CD4-positive, alpha-beta T cell treated with Interleukin-15 for 1 hour (primary cell): ENCODE data around the gene PLXNB1.
"Not testable (repeated sequence)": the region's sequence is repeated elsewhere in the genome, so short reads cannot be mapped to it uniquely, and the experiment has no call there.

Experiments
- DNase-seq: peaks from one replicate; pipeline ENCODE4 v3.0.0-alpha.2; 2020

PLXNB1 gene, protein sequence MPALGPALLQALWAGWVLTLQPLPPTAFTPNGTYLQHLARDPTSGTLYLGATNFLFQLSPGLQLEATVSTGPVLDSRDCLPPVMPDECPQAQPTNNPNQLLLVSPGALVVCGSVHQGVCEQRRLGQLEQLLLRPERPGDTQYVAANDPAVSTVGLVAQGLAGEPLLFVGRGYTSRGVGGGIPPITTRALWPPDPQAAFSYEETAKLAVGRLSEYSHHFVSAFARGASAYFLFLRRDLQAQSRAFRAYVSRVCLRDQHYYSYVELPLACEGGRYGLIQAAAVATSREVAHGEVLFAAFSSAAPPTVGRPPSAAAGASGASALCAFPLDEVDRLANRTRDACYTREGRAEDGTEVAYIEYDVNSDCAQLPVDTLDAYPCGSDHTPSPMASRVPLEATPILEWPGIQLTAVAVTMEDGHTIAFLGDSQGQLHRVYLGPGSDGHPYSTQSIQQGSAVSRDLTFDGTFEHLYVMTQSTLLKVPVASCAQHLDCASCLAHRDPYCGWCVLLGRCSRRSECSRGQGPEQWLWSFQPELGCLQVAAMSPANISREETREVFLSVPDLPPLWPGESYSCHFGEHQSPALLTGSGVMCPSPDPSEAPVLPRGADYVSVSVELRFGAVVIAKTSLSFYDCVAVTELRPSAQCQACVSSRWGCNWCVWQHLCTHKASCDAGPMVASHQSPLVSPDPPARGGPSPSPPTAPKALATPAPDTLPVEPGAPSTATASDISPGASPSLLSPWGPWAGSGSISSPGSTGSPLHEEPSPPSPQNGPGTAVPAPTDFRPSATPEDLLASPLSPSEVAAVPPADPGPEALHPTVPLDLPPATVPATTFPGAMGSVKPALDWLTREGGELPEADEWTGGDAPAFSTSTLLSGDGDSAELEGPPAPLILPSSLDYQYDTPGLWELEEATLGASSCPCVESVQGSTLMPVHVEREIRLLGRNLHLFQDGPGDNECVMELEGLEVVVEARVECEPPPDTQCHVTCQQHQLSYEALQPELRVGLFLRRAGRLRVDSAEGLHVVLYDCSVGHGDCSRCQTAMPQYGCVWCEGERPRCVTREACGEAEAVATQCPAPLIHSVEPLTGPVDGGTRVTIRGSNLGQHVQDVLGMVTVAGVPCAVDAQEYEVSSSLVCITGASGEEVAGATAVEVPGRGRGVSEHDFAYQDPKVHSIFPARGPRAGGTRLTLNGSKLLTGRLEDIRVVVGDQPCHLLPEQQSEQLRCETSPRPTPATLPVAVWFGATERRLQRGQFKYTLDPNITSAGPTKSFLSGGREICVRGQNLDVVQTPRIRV (N-terminal part only)

GRCh38 chr3:48429960-48430707, at the start of gene PLXNB1:
TSS of gene PLXNB1 (minus strand) at chr3:48430086. CDS start at chr3:48424611, 5,475 bp downstream.
- DNase-seq: peak; percentile 15

- DNase-seq: peak; percentile 52
Measured at GRCh38 chr3:48478626-48479555, 49.0 kb upstream of the PLXNB1 start.

DNA sequence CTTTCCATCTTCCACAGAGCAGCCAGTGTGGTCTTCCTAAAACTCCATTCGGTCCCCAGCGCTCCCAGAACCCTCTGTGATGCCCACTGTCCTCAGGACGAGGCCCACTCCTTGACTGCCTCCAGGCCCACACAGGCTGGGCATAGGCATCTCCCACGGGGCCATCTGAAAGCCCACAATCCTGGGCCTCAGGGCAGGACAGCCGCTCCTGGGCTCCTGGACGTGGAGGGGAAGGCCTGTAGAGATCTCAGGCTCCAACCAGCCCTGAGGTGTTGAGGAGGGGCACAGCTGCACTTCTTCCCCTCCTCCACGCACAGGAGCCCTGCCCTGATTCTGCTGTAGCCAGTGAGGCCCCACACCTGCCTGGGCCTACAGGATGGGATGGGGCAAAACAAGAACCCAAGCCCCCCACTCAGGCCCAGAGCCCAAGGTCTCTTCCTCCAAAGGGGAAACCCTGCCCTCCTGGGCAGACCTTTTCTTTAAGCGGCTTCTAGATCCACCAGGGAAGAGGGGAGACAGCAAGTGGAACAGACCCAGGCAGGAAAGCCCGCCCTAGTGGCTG, 48.2 kb upstream of the PLXNB1 start:
- DNase-seq: no peak

DNA sequence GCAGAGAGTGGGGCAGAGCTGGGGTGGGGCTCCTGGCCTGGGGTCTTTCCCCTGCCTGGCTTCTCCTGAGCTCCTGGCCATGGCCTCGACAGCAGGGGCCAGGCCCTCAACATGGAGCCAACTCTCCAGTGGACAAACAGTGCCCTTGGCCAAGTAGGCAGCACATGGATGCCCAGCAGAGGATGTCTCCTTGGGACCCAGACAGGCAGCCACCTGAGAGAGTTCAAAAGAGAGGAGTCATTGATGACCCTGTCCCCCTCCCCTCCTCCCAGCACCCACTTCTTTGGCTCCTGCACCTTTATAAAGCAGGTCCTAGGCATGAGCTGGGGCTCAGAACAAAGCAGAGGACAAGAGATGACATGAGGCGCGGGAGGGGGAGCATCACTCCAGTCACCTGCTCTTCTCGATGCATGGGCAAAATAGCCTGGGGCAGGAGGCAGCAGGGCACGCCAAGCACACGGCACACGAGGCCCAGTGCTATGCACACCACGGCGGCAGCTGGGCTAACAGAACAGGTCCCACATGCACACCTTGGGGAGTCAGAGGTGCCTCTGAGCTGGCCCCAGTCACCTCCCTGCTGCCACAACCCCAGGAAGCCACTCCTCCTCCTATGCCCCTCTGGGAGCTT, 46.7 kb upstream of the PLXNB1 start:
- DNase-seq: no peak

GRCh38 chr3:48475188-48475587, 45.3 kb upstream of the PLXNB1 start:
- no peak for DNase-seq

DNA sequence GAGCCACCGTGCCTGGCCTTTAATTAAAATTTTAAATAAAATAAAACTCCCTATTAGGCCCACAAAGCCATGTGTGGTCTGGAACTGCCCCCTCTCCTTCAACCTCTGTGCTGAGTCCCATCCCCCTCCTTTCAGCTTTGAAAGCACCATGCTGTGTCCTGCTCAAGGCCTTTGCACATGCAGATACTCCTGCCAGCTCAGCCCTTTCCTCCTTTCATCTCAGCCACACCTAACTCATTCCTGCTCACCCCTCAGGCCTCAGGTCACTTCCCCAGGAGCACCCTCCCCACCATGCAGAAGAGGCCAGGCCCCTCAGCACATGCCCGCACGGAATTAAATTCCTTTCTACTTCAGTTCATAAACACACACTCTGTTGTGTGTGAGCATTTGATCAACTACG, 44.7 kb upstream of the PLXNB1 start:
- DNase-seq: no peak

- DNase-seq: not testable (repeated sequence)
Measured at GRCh38 chr3:48474031-48474430, 44.1 kb upstream of the PLXNB1 start.

DNA sequence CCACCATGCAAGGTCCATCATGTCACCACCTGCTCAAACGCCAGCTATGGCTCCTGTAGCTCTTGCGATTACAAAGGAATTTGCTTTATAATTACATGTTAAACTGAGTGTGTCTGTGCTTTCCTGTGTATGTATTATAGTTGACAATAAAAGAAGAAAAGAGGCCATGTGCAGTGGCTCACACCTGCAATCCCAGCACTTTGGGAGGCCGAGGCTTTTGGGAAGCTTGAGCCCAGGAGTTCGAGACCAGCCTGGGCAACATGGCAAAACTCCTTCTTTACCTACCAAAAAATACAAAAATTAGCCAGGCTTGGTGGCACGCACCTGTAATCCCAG, 43.7 kb upstream of the PLXNB1 start:
- no peak for DNase-seq

DNA sequence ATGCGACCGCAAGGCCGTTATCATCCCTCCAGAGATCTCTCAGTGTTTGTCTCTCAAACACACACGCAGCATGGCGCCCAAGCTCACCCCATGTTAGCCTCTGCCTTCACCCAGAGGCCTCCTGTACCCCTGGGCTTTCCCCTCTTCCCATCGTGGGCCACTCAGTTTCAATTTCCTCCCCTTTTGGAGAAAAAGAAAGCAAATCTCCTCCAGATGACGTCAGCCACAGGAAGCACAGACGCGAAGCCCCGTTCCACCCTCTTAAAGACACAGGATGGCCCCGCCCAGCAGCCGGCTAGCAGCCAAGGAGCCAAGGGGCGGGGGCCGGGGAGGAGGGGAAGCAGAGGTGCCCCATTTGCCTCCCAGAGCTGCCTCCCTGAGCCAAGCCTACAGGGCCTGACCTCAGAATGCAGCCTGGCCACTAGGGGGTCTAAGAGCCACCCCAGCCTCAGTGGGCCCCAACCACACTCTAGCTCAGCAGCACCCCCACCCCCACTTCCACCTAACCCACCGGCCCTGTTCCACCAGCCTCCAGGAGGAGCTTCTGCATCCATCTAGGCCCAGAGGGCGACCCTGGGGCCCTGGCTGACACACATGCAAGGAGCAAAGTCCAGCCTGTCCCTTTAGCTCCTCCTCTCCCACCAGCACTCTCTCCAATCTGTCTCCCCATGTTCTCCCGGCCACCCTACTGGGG, 43.2 kb upstream of the PLXNB1 start:
- peak; percentile 97 for DNase-seq

- no peak for DNase-seq
Measured at GRCh38 chr3:48472673-48472922, 42.7 kb upstream of the PLXNB1 start.

DNA sequence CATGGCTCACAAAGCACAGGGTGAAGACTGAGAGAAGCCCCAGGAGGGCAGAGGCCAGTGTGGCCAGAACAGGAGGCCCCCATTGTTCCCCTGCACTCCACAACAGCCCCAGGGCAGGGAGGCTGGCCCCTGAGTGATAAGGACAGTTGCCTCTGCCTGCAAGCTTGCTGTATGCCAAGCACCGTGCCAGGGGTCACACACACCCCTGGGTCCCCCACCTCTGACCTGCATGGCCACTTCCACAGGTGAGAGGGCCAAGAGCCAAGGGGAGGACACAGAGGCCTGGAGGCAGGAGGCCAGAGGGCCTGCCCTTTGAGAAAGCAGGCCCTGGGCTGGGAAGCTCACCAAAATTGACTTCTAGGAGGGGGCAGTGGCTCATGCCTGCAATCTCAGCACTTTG, 40.4 kb upstream of the PLXNB1 start:
- no peak for DNase-seq

DNA sequence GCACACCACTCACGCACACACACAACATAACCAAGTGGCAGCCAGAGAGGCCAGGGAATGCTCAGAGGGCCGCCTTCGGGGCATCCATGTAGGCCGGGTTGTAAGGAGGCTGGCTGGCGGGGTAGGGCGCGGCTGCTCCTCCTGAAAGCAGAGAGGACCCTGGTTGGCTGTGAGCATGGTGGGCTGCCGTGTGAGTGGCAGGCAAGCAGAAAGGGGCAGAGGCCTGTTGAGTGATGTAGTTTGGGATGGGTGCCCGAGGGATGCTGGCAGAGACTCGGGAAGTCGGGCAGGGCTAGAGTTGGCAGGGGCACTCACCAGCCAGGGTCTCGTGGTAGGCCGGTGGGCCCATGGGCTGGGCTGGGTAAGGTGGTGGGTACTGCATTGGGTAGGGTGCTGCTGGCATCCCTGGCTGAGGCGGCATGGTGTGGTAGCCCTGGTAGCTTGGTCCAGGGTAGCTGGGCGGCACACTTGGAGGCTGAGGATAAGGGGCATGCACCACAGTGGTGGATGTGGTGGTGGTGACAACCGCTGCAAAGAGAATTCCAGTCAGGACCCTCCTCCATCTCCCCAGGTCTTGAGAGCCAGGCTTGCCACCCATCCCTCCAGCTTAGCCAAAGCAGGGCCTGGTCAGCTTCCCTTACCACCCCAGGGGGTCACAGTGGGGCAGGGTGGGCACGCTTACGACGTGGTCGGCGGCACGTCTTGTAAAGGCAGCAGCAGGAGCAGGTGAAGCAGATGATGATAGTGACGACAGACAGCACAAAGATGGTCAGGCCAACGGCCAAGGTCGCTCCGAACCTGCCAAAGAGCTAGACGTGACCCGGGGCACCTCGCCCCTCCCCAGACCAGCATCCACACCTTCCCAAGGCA, 39.4 kb upstream of the PLXNB1 start:
- no peak for DNase-seq

GRCh38 chr3:48468329-48468731, 38.4 kb upstream of the PLXNB1 start:
- no peak for DNase-seq

DNA sequence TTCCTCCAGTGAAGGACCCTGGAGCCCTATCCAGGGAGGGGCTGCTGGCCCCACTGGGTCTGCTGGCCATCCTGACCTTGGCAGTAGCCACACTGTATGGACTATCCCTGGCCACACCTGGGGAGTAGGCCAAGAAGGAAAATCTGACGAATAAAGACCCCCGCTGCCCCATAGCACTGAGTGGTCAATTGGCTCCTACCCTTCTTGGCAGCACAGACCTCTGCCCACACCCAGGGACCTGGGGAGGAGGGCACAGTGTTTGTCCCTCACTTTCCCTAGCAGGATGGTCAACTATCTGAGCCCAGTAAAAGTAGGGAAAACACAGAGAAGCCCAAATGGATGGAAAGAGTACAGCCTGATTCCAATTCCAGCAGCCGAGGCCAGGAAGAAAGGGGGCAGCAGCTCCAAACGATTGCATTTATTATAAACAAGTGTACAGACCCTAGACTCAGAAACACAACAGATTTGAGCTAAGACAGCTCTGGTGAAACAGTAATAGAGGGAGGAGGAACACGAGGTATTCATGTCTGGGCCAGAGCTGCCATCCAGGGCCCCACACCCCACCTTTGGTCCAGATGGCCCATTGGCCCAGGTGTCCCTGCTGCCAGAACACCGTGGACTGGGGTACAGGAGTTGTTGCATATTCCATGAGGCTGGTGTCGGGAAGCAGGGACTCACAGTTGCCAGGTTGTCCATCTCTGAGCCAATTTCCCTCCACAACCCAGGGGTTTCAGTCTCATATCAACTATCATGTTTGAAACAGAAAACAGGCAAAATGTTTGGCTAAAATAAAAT, 37.8 kb upstream of the PLXNB1 start:
- no peak for DNase-seq

GRCh38 chr3:48467110-48467454, 37.2 kb upstream of the PLXNB1 start:
- no peak for DNase-seq

DNA sequence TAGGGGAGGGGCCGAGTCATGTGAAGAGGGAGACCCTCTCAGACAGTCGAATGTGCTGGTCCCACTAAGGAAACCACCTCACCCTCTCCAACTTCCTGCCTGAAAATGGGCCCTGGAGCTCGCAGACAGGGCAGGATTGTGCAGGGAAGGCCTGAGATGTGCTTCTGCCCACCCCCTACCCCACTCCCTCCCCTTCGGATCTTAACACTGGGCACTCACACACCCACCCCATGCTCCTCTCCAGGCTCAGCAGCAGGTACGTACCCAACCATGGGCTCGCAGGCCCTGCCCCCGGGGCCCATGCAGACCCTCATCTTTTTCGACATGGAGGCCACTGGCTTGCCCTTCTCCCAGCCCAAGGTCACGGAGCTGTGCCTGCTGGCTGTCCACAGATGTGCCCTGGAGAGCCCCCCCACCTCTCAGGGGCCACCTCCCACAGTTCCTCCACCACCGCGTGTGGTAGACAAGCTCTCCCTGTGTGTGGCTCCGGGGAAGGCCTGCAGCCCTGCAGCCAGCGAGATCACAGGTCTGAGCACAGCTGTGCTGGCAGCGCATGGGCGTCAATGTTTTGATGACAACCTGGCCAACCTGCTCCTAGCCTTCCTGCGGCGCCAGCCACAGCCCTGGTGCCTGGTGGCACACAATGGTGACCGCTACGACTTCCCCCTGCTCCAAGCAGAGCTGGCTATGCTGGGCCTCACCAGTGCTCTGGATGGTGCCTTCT, 36.7 kb upstream of the PLXNB1 start:
- no peak for DNase-seq

DNA sequence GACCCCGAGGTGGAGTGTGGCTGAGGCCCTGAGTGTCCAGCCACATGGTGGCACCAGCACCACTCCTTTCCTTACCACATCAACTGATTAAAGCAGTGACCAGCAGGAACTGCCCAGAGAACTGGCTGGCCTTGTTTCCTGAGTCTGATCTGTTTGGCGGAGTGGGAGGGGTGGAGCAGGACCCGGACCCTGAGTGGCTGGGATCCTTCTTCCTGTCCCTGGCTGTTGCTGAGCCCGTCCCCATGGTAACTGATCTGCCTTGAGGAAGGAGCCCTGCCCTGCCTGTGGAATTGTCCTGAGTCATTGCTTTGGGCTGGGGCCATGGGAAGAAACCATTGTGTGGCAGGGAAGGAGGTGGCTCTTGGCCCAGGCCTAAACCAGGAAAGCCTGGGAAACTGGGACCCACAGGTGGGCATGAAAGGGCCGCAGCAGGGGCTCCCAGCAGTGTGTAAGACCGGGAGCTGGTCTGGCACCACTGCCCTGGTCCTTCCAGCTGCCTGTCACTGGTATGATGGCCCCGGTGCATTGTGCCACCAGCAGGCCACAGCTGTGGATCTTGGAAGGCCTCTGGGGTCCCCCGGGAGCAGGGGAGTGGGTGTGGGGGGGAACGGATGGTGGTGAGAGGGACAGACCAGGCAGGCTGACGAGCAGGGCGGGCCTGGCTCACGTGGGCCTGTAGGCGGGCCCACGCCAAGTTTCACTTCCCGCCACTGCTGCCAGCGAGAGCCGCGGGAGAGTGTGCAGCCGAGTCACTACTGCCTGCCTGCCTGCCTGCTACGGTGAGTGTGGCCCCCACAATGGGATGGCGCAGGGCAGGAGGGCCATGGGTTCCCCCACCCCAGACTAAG, 35.9 kb upstream of the PLXNB1 start:
- DNase-seq: peak; percentile 92
